ENCODE data around the gene DMRT1. TPM values are rescaled to one million over a fixed set of nuclear protein-coding genes. Genes with fewer than 3 reads are reported as not detected.
A peak's percentile ranks its signal among the peaks of the same experiment; 100 is the strongest.

The DMRT1 gene
- total RNA-seq, 2 donors from 2014 or later, result 0.26 TPM; not detected in 1

DNA sequence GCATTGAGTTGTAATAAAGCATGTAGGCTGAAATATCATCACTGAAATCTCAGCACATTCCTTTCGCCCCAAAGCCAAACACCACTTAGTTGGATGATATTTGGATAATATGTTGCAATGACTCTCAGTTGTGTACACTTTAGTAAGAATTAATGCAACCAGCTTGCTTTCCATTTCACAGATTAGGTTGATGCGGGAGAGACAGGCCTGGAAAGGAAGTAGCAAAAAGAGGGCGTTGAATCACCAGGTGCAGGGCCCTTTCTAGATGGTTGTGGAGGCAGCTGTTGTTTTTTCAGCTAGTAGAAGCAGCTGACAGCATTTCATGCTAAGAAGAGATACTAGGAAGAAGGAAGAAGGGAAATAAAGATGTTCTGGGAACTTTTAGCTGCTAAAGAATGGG, 165.8 kb downstream of the DMRT1 start:
- H3K4me3 Mint-ChIP-seq, result no peak overlapping the region
- H3K27ac Mint-ChIP-seq, result no peak overlapping the region
- H3K4me1 Mint-ChIP-seq, result no peaks in the 10 kb centered on the region
- H3K9me3 Mint-ChIP-seq, result no peaks in the 10 kb centered on the region
- H3K27me3 Mint-ChIP-seq, result peaks cover 14% of the 10 kb centered on the region
- no peak for ATAC-seq (replicated peaks)
- H3K36me3 Mint-ChIP-seq (ENCODE audit: low read depth), result no peaks in the 10 kb centered on the region

DNA sequence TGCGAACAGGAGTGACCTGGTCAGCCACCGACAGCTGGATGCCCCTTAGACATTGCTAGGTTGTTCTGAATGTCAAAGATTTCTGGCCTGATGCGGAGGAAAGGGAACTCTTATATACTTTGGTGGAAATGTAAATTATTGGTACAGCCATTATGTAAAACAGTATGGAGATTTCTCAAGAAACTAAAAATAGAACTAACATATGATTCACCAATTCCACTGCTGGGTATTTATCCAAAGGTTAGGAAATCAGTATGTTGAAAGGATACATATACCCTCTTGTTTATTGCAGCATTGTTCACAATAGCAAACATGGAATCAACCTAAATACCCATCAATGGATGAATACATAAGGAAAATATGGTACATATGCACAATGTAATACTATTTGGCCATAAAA, 166.7 kb downstream of the DMRT1 start:
- Mint-ChIP-seq H3K36me3 (ENCODE audit: low read depth) (no peaks in the 10 kb centered on the region), H3K27me3 (peaks cover 19% of the 10 kb centered on the region), H3K9me3 (no peaks in the 10 kb centered on the region), H3K4me1 (no peaks in the 10 kb centered on the region), H3K27ac (no peak overlapping the region), H3K4me3 (no peak overlapping the region)
- no peak for ATAC-seq (replicated peaks)

DNA sequence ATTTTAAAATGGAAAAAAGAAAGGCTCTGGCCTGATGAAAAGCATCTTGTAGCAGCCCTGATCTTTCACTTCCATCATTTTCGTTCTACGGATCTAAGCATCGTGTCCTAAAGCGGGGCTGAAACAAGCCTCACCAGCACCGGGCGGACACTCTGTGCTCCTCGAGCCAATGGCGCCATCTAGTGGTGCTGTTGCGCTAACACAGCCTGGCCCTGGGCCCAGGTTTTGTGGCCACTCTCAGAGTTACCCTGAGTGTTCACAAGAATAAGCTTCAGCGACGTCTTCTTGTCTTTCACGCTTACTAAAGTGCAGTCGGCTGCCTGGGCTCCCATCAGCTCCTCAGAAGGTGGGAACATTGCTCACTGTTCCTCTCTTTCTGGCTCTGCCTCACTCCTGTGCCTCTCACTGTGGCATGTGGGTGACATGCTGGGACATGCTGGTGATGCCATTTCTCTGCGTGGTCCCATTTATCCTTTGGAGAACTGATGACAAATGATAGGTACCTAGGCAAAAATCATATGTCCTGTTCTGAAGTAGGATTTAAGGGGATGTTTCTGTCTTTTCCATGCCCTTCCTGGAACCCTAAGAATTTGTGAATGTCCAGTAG, 167.7 kb downstream of the DMRT1 start:
- no peak overlapping the region for H3K27ac Mint-ChIP-seq
- ATAC-seq (replicated peaks), result peak; percentile 96
- peaks cover 19% of the 10 kb centered on the region for H3K27me3 Mint-ChIP-seq
- H3K4me3 Mint-ChIP-seq, result no peak overlapping the region
- H3K4me1 Mint-ChIP-seq, result no peaks in the 10 kb centered on the region
- no peaks in the 10 kb centered on the region for H3K36me3 Mint-ChIP-seq (ENCODE audit: low read depth)
- H3K9me3 Mint-ChIP-seq, result no peaks in the 10 kb centered on the region

DNA sequence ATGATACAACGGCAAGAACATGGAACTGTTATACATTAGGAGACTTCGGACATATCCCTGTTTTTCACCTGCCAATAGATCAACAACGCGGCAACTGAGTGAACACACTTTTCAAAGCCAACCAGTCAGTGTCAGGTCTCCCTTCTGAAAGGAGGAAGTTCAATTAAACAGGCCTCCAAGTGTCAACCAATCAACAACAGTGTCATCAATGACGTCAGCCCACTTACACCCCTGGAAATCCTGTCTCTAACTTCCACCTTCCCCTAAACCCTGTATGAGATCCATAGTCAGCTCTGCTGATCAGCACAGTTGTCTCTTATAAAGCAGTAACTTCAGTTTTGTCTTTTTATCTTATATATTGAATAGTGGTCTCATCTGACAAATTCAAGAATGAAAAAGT, 171.5 kb downstream of the DMRT1 start:
- no peak overlapping the region for H3K4me3 Mint-ChIP-seq
- H3K36me3 Mint-ChIP-seq (ENCODE audit: low read depth), result no peaks in the 10 kb centered on the region
- H3K4me1 Mint-ChIP-seq, result no peaks in the 10 kb centered on the region
- peaks cover 12% of the 10 kb centered on the region for H3K27me3 Mint-ChIP-seq
- H3K9me3 Mint-ChIP-seq, result no peaks in the 10 kb centered on the region
- ATAC-seq (replicated peaks), result no peak
- H3K27ac Mint-ChIP-seq, result no peak overlapping the region

DNA sequence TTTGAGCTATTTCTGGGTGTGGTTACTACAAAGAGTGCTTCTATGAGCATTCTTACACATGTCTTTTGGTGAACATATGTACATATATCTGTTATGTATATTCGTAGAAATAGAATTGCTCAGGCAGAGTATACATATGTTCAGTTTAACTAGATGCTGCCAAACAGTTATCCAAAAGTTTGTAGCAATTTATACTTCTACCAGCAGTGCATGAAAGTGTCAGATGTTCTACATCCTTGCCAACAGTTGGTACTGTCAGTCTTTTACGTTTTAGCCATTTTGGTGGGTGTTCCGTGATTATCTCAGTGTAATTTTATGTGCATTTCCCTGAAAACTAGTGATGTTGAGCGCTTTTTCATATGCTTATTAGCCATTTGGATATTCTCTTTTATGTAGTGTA, 172.7 kb downstream of the DMRT1 start:
- no peak overlapping the region for H3K27ac Mint-ChIP-seq
- no peak overlapping the region for H3K4me3 Mint-ChIP-seq
- no peaks in the 10 kb centered on the region for H3K4me1 Mint-ChIP-seq
- no peaks in the 10 kb centered on the region for H3K9me3 Mint-ChIP-seq
- peaks cover 16% of the 10 kb centered on the region for H3K27me3 Mint-ChIP-seq
- ATAC-seq (replicated peaks), result no peak
- H3K36me3 Mint-ChIP-seq (ENCODE audit: low read depth), result no peaks in the 10 kb centered on the region

DNA sequence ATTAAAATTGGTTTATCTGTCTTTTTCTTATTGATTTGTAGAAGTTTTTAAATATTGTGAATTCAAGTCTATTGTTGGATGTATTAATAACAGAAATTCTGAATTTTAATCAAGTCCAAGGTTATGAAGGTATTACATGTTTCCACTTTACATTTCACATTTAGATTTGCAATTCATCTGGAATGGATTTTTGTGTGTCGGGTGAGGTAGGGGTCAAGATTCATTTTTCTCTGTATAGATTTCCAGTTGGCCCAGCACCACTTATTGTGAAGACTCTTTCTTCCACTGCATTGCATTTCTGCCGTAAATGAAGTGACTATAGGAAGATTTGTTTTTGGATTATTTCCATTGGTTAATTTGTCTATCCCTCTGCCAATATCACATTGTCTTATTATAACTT, 173.1 kb downstream of the DMRT1 start:
- Mint-ChIP-seq H3K9me3 (no peaks in the 10 kb centered on the region), H3K4me1 (no peaks in the 10 kb centered on the region), H3K27ac (no peak overlapping the region), H3K27me3 (peaks cover 18% of the 10 kb centered on the region), H3K36me3 (ENCODE audit: low read depth) (no peaks in the 10 kb centered on the region), H3K4me3 (no peak overlapping the region)
- no peak for ATAC-seq (replicated peaks)

DNA sequence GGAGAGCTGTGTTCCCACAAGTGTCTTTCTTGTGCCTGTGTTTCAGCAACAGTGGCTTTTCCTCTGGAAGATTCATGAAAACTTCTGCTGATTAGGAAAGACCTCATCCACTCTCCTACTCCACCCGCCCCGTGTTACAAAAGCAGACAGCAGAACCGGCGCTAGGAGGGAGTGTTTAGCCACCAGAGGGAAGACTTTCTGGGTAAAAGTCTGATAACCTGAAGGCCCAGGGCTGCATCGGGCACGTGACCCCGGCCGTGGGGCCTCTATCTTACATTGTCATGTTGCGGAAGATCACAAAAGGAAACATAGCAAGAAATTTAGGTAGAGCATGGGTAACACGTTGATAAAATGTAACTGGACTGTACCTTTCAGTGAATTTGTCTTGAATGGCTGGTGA, 176.6 kb downstream of the DMRT1 start:
- Mint-ChIP-seq H3K27me3 (peaks cover 26% of the 10 kb centered on the region), H3K36me3 (ENCODE audit: low read depth) (no peaks in the 10 kb centered on the region), H3K4me3 (no peak overlapping the region), H3K9me3 (no peaks in the 10 kb centered on the region), H3K27ac (no peak overlapping the region), H3K4me1 (no peaks in the 10 kb centered on the region)
- no peak for ATAC-seq (replicated peaks)

Other genes with a start within 250 kb of the DMRT1 start
- gene DMRT3, start 135.0 kb downstream of the DMRT1 start, total RNA-seq, result not detected
- not detected for gene DMRT2, start 208.7 kb downstream of the DMRT1 start, total RNA-seq